HCT116 (cell line): ENCODE measurements around the gene CCDC8. TPM values are rescaled to one million over a fixed set of nuclear protein-coding genes. Genes with fewer than 3 reads are reported as not detected.

Experiments
- ATAC-seq: fragments of 200-7000 bp; cut with Tn5 transposase; 2 replicates; pipeline ENCODE4 v1.9.1; 2020; ENCODE audit warnings: mild to moderate bottlenecking, moderate library complexity
- BruUV-seq: library from RNA; stranded (reverse); fragments of 400-500 nt; replicated peaks from 2 replicates; lab custom pipeline; 2021; lab: Mats Ljungman, UMichigan
- CTCF ChIA-PET: fragments of 300-600 bp; sonication (Branson Sonifier 250); formaldehyde crosslinking; loops from one replicate; lab custom pipeline; 2021; ENCODE audit warnings: antibody characterized with exemption; lab: Charles Lee
- POLR2A ChIA-PET: fragments of 300-600, 350-600 bp; sonication (Branson Sonifier 250); formaldehyde crosslinking; loops from one replicate; lab custom pipeline; 2021; ENCODE audit warnings: antibody characterized with exemption; lab: Charles Lee
- RAD21 ChIA-PET, 2 experiments: fragments of 300-600 bp; sonication (Branson Sonifier 250); formaldehyde crosslinking; loops; one replicate each; lab custom pipeline; 2023; ENCODE audit warnings: low total read pairs in 2 of 2; ENCODE audit not compliant: uncharacterized antibody in 2 of 2, unreplicated experiment in 2 of 2, low non-redundant PET in 1 of 2; lab: Charles Lee
- DNase-seq: peaks from one replicate; pipeline ENCODE4 v3.0.0-alpha.2; 2010; ENCODE audit warnings: low read depth, low spot score
- H2AFZ ChIP-seq: fragments of 200-600 bp; shearing (Covaris generic), sonication (generic); 2 replicates; pipeline ENCODE4 v1.6.1; 2017; ENCODE audit warnings: low read depth, mixed run types, mixed read lengths, antibody characterized with exemption, low read length; ENCODE audit not compliant: poor library complexity, severe bottlenecking
- H3K27ac ChIP-seq: 2 replicates; pipeline ENCODE4 v1.5.1; 2012; ENCODE audit warnings: low read depth, low read length
- H3K27me3 ChIP-seq: fragments of 200-600 bp; sonication (generic); 2 replicates; pipeline ENCODE4 v1.6.1; 2016; ENCODE audit warnings: mixed run types, low read length, mixed read lengths; ENCODE audit not compliant: insufficient read depth
- H3K36me3 ChIP-seq, 2 experiments: fragments of 200-500 bp in 1 of 2; fragments of 200-600 bp in 1 of 2; sonication (Bioruptor generic) in 1 of 2; sonication (generic) in 1 of 2; 2 replicates each; pipeline versions ENCODE4 v1.5.1 to v1.6.1; 2014 to 2016; ENCODE audit warnings: low read length in 2 of 2, inconsistent platforms in 1 of 2, mixed read lengths in 1 of 2, mixed run types in 1 of 2; ENCODE audit not compliant: insufficient read depth in 2 of 2, control insufficient read depth in 1 of 2
- H3K4me1 ChIP-seq, 2 experiments: fragments of 200-600 bp in 1 of 2; sonication (generic) in 1 of 2; 2 replicates each; pipeline versions ENCODE4 v1.5.1 to v1.6.1; 2012 to 2017; ENCODE audit warnings: low read length in 2 of 2, inconsistent platforms in 1 of 2, mild to moderate bottlenecking in 1 of 2, mixed read lengths in 1 of 2, mixed run types in 1 of 2, moderate library complexity in 1 of 2; ENCODE audit not compliant: insufficient read depth in 2 of 2, control insufficient read depth in 1 of 2
- H3K4me2 ChIP-seq: fragments of 200-600 bp; sonication (generic); 2 replicates; pipeline ENCODE4 v1.6.1; 2017; ENCODE audit warnings: mixed run types, low read length, mixed read lengths
- H3K4me3 ChIP-seq, 2 experiments: fragments of 200-600 bp in 1 of 2; sonication (generic) in 1 of 2; replicated peaks in 1 of 2; 2 replicates each; pipeline ENCODE4 v1.5.1; 2011 to 2016; ENCODE audit warnings: low read length in 2 of 2, control low read depth in 1 of 2, low read depth in 1 of 2, mild to moderate bottlenecking in 1 of 2, mixed read lengths in 1 of 2, mixed run types in 1 of 2
- H3K79me2 ChIP-seq: fragments of 200-600 bp; sonication (generic); 2 replicates; pipeline ENCODE4 v1.6.1; 2017; ENCODE audit warnings: mild to moderate bottlenecking, mixed run types, low read length, moderate library complexity, mixed read lengths; ENCODE audit not compliant: insufficient read depth
- H3K9ac ChIP-seq: fragments of 200-600 bp; sonication (generic); 2 replicates; pipeline ENCODE4 v1.6.1; 2016; ENCODE audit warnings: low read length, mixed read lengths
- H3K9me2 ChIP-seq: fragments of 200-600 bp; sonication (generic), shearing (Covaris generic); 2 replicates; pipeline ENCODE4 v1.6.1; 2017; ENCODE audit warnings: mixed run types, mild to moderate bottlenecking, moderate library complexity; ENCODE audit not compliant: insufficient read depth
- H3K9me3 ChIP-seq, 2 experiments: fragments of 200-500 bp in 1 of 2; fragments of 200-600 bp in 1 of 2; sonication (Bioruptor generic) in 1 of 2; sonication (generic) in 1 of 2; 2 replicates each; pipeline ENCODE4 v1.6.1; 2014 to 2017; ENCODE audit warnings: low read length in 2 of 2, mixed read lengths in 2 of 2, inconsistent platforms in 1 of 2, low read depth in 1 of 2, mild to moderate bottlenecking in 1 of 2, mixed run types in 1 of 2, moderate library complexity in 1 of 2; ENCODE audit not compliant: control insufficient read depth in 1 of 2, insufficient read depth in 1 of 2
- H4K20me1 ChIP-seq: fragments of 200-600 bp; sonication (generic), shearing (Covaris generic); 2 replicates; pipeline ENCODE4 v1.6.1; 2017; ENCODE audit warnings: mixed run types, mild to moderate bottlenecking, moderate library complexity; ENCODE audit not compliant: insufficient read depth
- ATF3 ChIP-seq: IDR thresholded peaks from 2 replicates; pipeline ENCODE4 v1.6.1; 2012
- CBX3 ChIP-seq: IDR thresholded peaks from 2 replicates; pipeline ENCODE4 v1.6.1; 2012; ENCODE audit warnings: low read depth
- EGR1 ChIP-seq: IDR thresholded peaks from 2 replicates; pipeline ENCODE4 v1.6.1; 2012; ENCODE audit warnings: low read depth
- EZH2 ChIP-seq: fragments of 200-600 bp; sonication (generic); IDR thresholded peaks from 2 replicates; pipeline ENCODE4 v1.6.1; 2017; ENCODE audit warnings: antibody characterized with exemption, mixed run types
- EZH2phosphoT487 ChIP-seq: fragments of 200-600 bp; IDR thresholded peaks from 2 replicates; pipeline ENCODE4 v1.6.1; 2018; ENCODE audit warnings: antibody characterized with exemption, borderline replicate concordance
- FOSL1 ChIP-seq: IDR thresholded peaks from 2 replicates; pipeline ENCODE4 v1.6.1; 2012; ENCODE audit warnings: low read depth
- MAX ChIP-seq: IDR thresholded peaks from 2 replicates; pipeline ENCODE4 v1.6.1; 2012
- POLR2A ChIP-seq: IDR thresholded peaks from 2 replicates; pipeline ENCODE4 v1.7.0; 2011; ENCODE audit warnings: borderline replicate concordance; ENCODE audit not compliant: insufficient read depth, insufficient read length; ENCODE audit errors: extremely low read depth
- POLR2AphosphoS5 ChIP-seq: IDR thresholded peaks from 2 replicates; pipeline ENCODE4 v1.6.1; 2011; ENCODE audit warnings: mild to moderate bottlenecking, low read depth, low read length, moderate library complexity
- REST ChIP-seq: IDR thresholded peaks from 2 replicates; pipeline ENCODE4 v1.6.1; 2012; ENCODE audit warnings: low read depth
- SIN3A ChIP-seq: IDR thresholded peaks from 2 replicates; pipeline ENCODE4 v1.6.1; 2012; ENCODE audit warnings: low read depth
- SP1 ChIP-seq: IDR thresholded peaks from 2 replicates; pipeline ENCODE4 v1.6.1; 2012; ENCODE audit warnings: low read depth
- ZBTB33 ChIP-seq: IDR thresholded peaks from 2 replicates; pipeline ENCODE4 v1.6.1; 2011; ENCODE audit warnings: mild to moderate bottlenecking, low read length, moderate library complexity; ENCODE audit not compliant: insufficient replicate concordance; ENCODE audit errors: extremely low read depth
- intact Hi-C: fragments of 100-400 bp; cut with micrococcal nuclease; formaldehyde crosslinking; loops from 2 replicates; pipeline ENCODE4 v1.10.0; 2022
- total RNA-seq: library from RNA; stranded (reverse); gene quantifications from one replicate; pipeline ENCODE4 v1.2.1, GENCODE V29; 2021; ENCODE audit not compliant: unreplicated experiment

The CCDC8 gene
- total RNA-seq, 1 experiment from 2014 or later, result 0.10 TPM

- Histone ChIP-seq H3K4me3 (no peak overlapping the region), H3K9me2 (no peaks in the 10 kb centered on the region), H3K9me3 (no peaks in the 10 kb centered on the region; a peak in 1 of 4 replicates), H4K20me1 (0 out of 2 replicates have a peak, but pooled peaks cover 2% of the 10 kb centered on the region), H3K36me3 (peaks cover 45 to 66% of the 10 kb centered on the region in 2 experiments), H3K4me1 (no peaks in the 10 kb centered on the region), H3K9ac (no peak overlapping the region), H3K79me2 (peaks cover 7% of the 10 kb centered on the region), H3K27me3 (no peaks in the 10 kb centered on the region), H2AFZ (no peak overlapping the region), H3K27ac (no peak overlapping the region), H3K4me2 (no peak overlapping the region)
- POLR2A ChIA-PET, result no interaction called here
- intact Hi-C loops, result no loop called here
- RAD21 ChIA-PET, result interaction anchor here in 1 of 2 experiments (0.6 kb wide), 1 partner anchor 105 kb away, joined by 3 read pairs; no protein-coding TSS in a partner anchor
- DNase-seq, result no peak
- BruUV-seq, result no TSS peak
- no peak for TF ChIP-seq CBX3
- no peak for TF ChIP-seq EZH2phosphoT487
- TF ChIP-seq ATF3, result no peak
- no peak for TF ChIP-seq SP1
- no peak for TF ChIP-seq EGR1
- no peak for TF ChIP-seq EZH2
- TF ChIP-seq POLR2A, result no peak
- no peak for TF ChIP-seq MAX
- no peak for TF ChIP-seq REST
- TF ChIP-seq ZBTB33, result no peak
- no peak for TF ChIP-seq SIN3A
- no peak for TF ChIP-seq FOSL1
- no peak for TF ChIP-seq POLR2AphosphoS5
- CTCF ChIA-PET, result no interaction called here
- ATAC-seq, result no peak
Measured at GRCh38 chr19:46385636-46386035, 27.7 kb downstream of the CCDC8 start.
